Right ventricle myocardium superior (tissue), 1 donor: ENCODE results near the gene HSD11B2. TPM values are rescaled to one million over a fixed set of nuclear protein-coding genes. Genes with fewer than 3 reads are reported as not detected.

ENCODE experiments used
- ATAC-seq: fragments of 200-7000 bp; cut with Tn5 transposase; one replicate; pipeline ENCODE4 v1.9.1; 2020; ENCODE audit warnings: mild to moderate bottlenecking; ENCODE audit not compliant: poor library complexity
- DNase-seq: peaks from one replicate; pipeline ENCODE4 v3.0.0-alpha.2; 2020
- intact Hi-C: fragments of 100-400 bp; cut with DNase I; formaldehyde crosslinking; loops from one replicate; pipeline ENCODE4 v1.11.2; 2022
- total RNA-seq: library from RNA; stranded (reverse); fragmentation: NEBNext Ultra II Directional; extraction: Animal tissue kit (Norgen Biotek cat#: 25700); gene quantifications from one replicate; pipeline ENCODE4 v1.2.1, GENCODE V29; 2021
- donor health status: DM: no; HTN: yes; CAD: no; lungs with severe emphysema.

Gene HSD11B2
- total RNA-seq, 1 donor from 2014 or later: 0.89 TPM

- DNase-seq (no peak), ATAC-seq (no peak)
- intact Hi-C loops: no loop called here
Measured at GRCh38 chr16:67444259-67445125, 13.6 kb downstream of the HSD11B2 start.

- DNase-seq (no peak), ATAC-seq (no peak)
- intact Hi-C loops: no loop called here
Measured at GRCh38 chr16:67445126-67445426, 14.2 kb downstream of the HSD11B2 start.

- DNase-seq (peak; percentile 81), ATAC-seq (peak; percentile 36)
Measured at GRCh38 chr16:67445441-67445912, 14.6 kb downstream of the HSD11B2 start.

GRCh38 chr16:67445913-67446907 lies 15.3 kb downstream of the HSD11B2 start:
- intact Hi-C loops: no loop called here
- ATAC-seq: peak; percentile 15
- peak; percentile 76 for DNase-seq

More at GRCh38 chr16:67445441-67445912, 14.6 kb downstream of the HSD11B2 start:
- intact Hi-C loops: no loop called here

- intact Hi-C loops: no loop called here
- DNase-seq (no peak), ATAC-seq (no peak)
Measured at GRCh38 chr16:67446968-67447507, 16.1 kb downstream of the HSD11B2 start.

- ATAC-seq (peak; percentile 7), DNase-seq (peak; percentile 69)
- intact Hi-C loops: no loop called here
Measured at GRCh38 chr16:67447508-67448076, 16.7 kb downstream of the HSD11B2 start.

GRCh38 chr16:67448580-67448979 lies 17.7 kb downstream of the HSD11B2 start:
- no peak for ATAC-seq
- intact Hi-C loops: no loop called here
- DNase-seq: no peak

GRCh38 chr16:67449336-67449735 lies 18.4 kb downstream of the HSD11B2 start:
- DNase-seq (peak; percentile 86), ATAC-seq (peak; percentile 70)
- intact Hi-C loops: no loop called here

GRCh38 chr16:67449739-67450138 lies 18.8 kb downstream of the HSD11B2 start:
- intact Hi-C loops: no loop called here
- DNase-seq (peak; percentile 79), ATAC-seq (peak; percentile 53)

GRCh38 chr16:67451061-67451703 lies 20.3 kb downstream of the HSD11B2 start:
- intact Hi-C loops: no loop called here
- ATAC-seq (peak; percentile 8), DNase-seq (peak; percentile 68)

- peak; percentile 51 for DNase-seq
- ATAC-seq: no peak
- intact Hi-C loops: no loop called here
Measured at GRCh38 chr16:67451704-67452435, 20.9 kb downstream of the HSD11B2 start.

GRCh38 chr16:67454104-67454503 lies 23.2 kb downstream of the HSD11B2 start:
- ATAC-seq (no peak), DNase-seq (no peak)
- intact Hi-C loops: no loop called here

GRCh38 chr16:67454852-67455251 lies 23.9 kb downstream of the HSD11B2 start:
- DNase-seq (no peak), ATAC-seq (no peak)
- intact Hi-C loops: no loop called here

- peak; percentile 57 for ATAC-seq
- intact Hi-C loops: no loop called here
- DNase-seq: peak; percentile 88
Measured at GRCh38 chr16:67456391-67457081, 25.6 kb downstream of the HSD11B2 start.

GRCh38 chr16:67457611-67458010 lies 26.7 kb downstream of the HSD11B2 start:
- no peak for ATAC-seq
- intact Hi-C loops: no loop called here
- no peak for DNase-seq

- DNase-seq (peak; percentile 73), ATAC-seq (peak; percentile 16)
- intact Hi-C loops: no loop called here
Measured at GRCh38 chr16:67458121-67458641, 27.3 kb downstream of the HSD11B2 start.
